GM23338 (cell line): ENCODE measurements around the gene SEC14L3. TPM values are rescaled to one million over a fixed set of nuclear protein-coding genes. Genes with fewer than 3 reads are reported as not detected.

Source experiments
- ATAC-seq: fragments of 200-7000 bp; cut with Tn5 transposase; 3 replicates; pipeline ENCODE4 v1.9.1; 2020
- DNase-seq: peaks from one replicate; pipeline ENCODE4 v3.0.0-alpha.2; 2015; ENCODE audit warnings: low spot score
- H2AFZ ChIP-seq: fragments of 200-600 bp; sonication (generic); 2 replicates; pipeline ENCODE4 v1.8.0; 2016; ENCODE audit warnings: antibody characterized with exemption, mild to moderate bottlenecking, moderate library complexity
- H3F3A ChIP-seq: fragments of 200-600 bp; sonication (generic); replicated peaks from 2 replicates; pipeline ENCODE4 v1.8.0; 2017; ENCODE audit warnings: antibody characterized with exemption, mixed run types, low read depth
- H3K27ac ChIP-seq: fragments of 200-600 bp; sonication (generic); 2 replicates; pipeline ENCODE4 v1.6.1; 2016; ENCODE audit warnings: low read depth
- H3K27me3 ChIP-seq: fragments of 200-600 bp; sonication (generic); 2 replicates; pipeline ENCODE4 v1.8.0; 2016; ENCODE audit warnings: mild to moderate bottlenecking, mixed run types, moderate library complexity; ENCODE audit not compliant: insufficient read depth
- H3K36me3 ChIP-seq: fragments of 200-600 bp; sonication (generic); 2 replicates; pipeline ENCODE4 v1.8.0; 2016; ENCODE audit warnings: mild to moderate bottlenecking; ENCODE audit not compliant: insufficient read depth
- H3K4me1 ChIP-seq: fragments of 200-600 bp; sonication (generic); 2 replicates; pipeline ENCODE4 v1.8.0; 2016; ENCODE audit warnings: mild to moderate bottlenecking, moderate library complexity; ENCODE audit not compliant: insufficient read depth
- H3K4me2 ChIP-seq: fragments of 200-600 bp; sonication (generic); 2 replicates; pipeline ENCODE4 v1.7.1; 2017; ENCODE audit warnings: mixed run types
- H3K4me3 ChIP-seq: fragments of 200-600 bp; sonication (generic); 2 replicates; pipeline ENCODE4 v1.6.1; 2016; ENCODE audit warnings: mixed run types
- H3K79me2 ChIP-seq: fragments of 200-600 bp; sonication (generic); replicated peaks from 2 replicates; pipeline ENCODE4 v1.8.0; 2017; ENCODE audit warnings: mild to moderate bottlenecking; ENCODE audit not compliant: insufficient read depth
- H3K9me2 ChIP-seq: fragments of 200-600 bp; sonication (generic); 2 replicates; pipeline ENCODE4 v1.8.0; 2017; ENCODE audit not compliant: insufficient read depth
- H4K20me1 ChIP-seq: fragments of 200-600 bp; sonication (generic); replicated peaks from 2 replicates; pipeline ENCODE4 v1.8.0; 2017; ENCODE audit warnings: mild to moderate bottlenecking; ENCODE audit not compliant: insufficient read depth
- H3K27ac Mint-ChIP-seq: 2 replicates; pipeline ENCODE4 v1.8.0; 2020; ENCODE audit warnings: inconsistent platforms, mild to moderate bottlenecking, moderate library complexity, mixed read lengths
- H3K27me3 Mint-ChIP-seq: 3 replicates; pipeline ENCODE4 v1.8.0; 2022; ENCODE audit warnings: low read depth, mild to moderate bottlenecking, moderate library complexity, mixed read lengths, inconsistent platforms; ENCODE audit not compliant: insufficient read depth, poor library complexity
- H3K36me3 Mint-ChIP-seq: 3 replicates; pipeline ENCODE4 v1.8.0; 2021; ENCODE audit warnings: low read depth, mild to moderate bottlenecking, inconsistent platforms, moderate library complexity, mixed read lengths
- H3K4me1 Mint-ChIP-seq: 3 replicates; pipeline ENCODE4 v1.8.0; 2020; ENCODE audit warnings: mild to moderate bottlenecking, inconsistent platforms, mixed read lengths
- H3K4me3 Mint-ChIP-seq: 3 replicates; pipeline ENCODE4 v1.8.0; 2021; ENCODE audit warnings: moderate library complexity, mild to moderate bottlenecking, inconsistent platforms, mixed read lengths
- H3K9me3 Mint-ChIP-seq: 3 replicates; pipeline ENCODE4 v1.8.0; 2020; ENCODE audit warnings: moderate library complexity, mild to moderate bottlenecking, inconsistent platforms, mixed read lengths
- CREB1 ChIP-seq: fragments of 250-450 bp; sonication (Bioruptor Pico); IDR thresholded peaks from 2 replicates; pipeline ENCODE4 v1.5.0; 2020; ENCODE audit warnings: low read depth, mild to moderate bottlenecking, moderate library complexity
- ETS1 ChIP-seq: IDR thresholded peaks from 2 replicates; pipeline ENCODE4 v1.6.1; 2016; ENCODE audit warnings: antibody characterized with exemption
- EZH2 ChIP-seq: fragments of 200-600 bp; sonication (generic); IDR thresholded peaks from one replicate; pipeline ENCODE4 v1.8.0; 2017; ENCODE audit warnings: antibody characterized with exemption, mild to moderate bottlenecking, low read depth; ENCODE audit not compliant: unreplicated experiment
- JUNB ChIP-seq: IDR thresholded peaks from one replicate; pipeline ENCODE4 v1.6.1; 2016; ENCODE audit warnings: antibody characterized with exemption; ENCODE audit not compliant: unreplicated experiment
- NANOG ChIP-seq: IDR thresholded peaks from 2 replicates; pipeline ENCODE4 v1.6.1; 2016; ENCODE audit warnings: antibody characterized with exemption, borderline replicate concordance
- REST ChIP-seq: IDR thresholded peaks from one replicate; pipeline ENCODE4 v1.6.1; 2018; ENCODE audit warnings: antibody characterized with exemption; ENCODE audit not compliant: unreplicated experiment
- STAT1 ChIP-seq: IDR thresholded peaks from one replicate; pipeline ENCODE4 v1.6.1; 2016; ENCODE audit warnings: antibody characterized with exemption; ENCODE audit not compliant: unreplicated experiment
- ZNF114 ChIP-seq: fragments of 250-450 bp; sonication (Bioruptor Pico); IDR thresholded peaks from 2 replicates; pipeline ENCODE4 v1.5.0; 2020; ENCODE audit warnings: mild to moderate bottlenecking, moderate library complexity
- ZNF331 ChIP-seq: fragments of 250-450 bp; sonication (Bioruptor Pico); IDR thresholded peaks from 2 replicates; pipeline ENCODE4 v1.5.0; 2020; ENCODE audit warnings: low read depth, mild to moderate bottlenecking, moderate library complexity
- polyA plus RNA-seq: library from polyadenylated mRNA; unstranded; fragments of >200 nt; fragmentation: Nextera tagmentation; extraction: Ambion mirVana; gene quantifications from 2 replicates; pipeline ENCODE4 v1.2.1, GENCODE V29; 2016
- total RNA-seq: library from RNA; depleted of rRNA; stranded (reverse); fragments of >200 nt; shearing (Covaris generic); gene quantifications from 2 replicates; pipeline ENCODE4 v1.2.3, GENCODE V29; 2014
- TF ChIP-seq, protein P1 (sequence below): fragments of 250-450 bp; sonication (Bioruptor Pico); IDR thresholded peaks from 2 replicates; pipeline ENCODE4 v1.5.0; 2020; ENCODE audit warnings: mild to moderate bottlenecking, moderate library complexity

Gene SEC14L3
- total and polyA plus RNA-seq, 2 experiments from 2014 or later, result not detected

DNA sequence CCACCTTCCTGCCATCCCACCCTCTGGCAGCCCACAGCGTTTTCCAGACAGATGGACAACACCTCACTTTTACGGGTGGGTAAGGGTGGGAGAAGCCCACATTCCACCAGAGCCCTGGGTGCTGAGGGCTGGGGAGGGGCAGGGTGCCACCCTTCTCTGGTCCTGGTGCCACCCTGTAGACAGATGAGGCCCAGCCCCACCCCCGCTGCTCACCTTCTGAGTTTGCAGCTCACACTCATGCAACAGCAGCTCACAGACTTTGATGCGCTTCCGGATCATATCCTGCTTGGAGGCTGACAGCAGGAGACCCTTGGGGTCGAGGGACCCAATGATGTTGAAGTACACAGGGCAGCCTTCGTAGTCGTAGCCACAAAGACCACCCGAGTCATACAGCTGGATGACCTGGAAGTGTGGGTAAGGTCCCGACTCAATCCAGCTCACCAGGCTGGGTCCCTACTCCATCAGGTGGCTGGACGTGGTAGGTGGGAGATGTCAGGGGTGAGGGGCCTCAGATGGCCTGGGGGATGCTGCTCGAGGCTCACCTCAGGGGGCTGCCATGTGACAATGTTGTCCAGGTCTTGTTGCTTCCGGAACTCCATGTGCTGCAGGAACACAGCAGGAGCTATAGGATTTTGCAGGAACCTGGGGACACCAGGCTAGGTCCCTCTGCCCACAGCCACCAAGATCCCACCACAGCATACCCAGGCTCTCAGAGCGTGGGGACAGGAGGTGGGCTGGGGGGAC, 23.4 kb upstream of the SEC14L3 start:
- no peak for TF ChIP-seq JUNB
- TF ChIP-seq ZNF331 (CRISPR knock-in tag), result no peak
- no peak for TF ChIP-seq STAT1
- no peak for TF ChIP-seq ZNF114
- no peak for TF ChIP-seq REST
- TF ChIP-seq, protein P1, sequence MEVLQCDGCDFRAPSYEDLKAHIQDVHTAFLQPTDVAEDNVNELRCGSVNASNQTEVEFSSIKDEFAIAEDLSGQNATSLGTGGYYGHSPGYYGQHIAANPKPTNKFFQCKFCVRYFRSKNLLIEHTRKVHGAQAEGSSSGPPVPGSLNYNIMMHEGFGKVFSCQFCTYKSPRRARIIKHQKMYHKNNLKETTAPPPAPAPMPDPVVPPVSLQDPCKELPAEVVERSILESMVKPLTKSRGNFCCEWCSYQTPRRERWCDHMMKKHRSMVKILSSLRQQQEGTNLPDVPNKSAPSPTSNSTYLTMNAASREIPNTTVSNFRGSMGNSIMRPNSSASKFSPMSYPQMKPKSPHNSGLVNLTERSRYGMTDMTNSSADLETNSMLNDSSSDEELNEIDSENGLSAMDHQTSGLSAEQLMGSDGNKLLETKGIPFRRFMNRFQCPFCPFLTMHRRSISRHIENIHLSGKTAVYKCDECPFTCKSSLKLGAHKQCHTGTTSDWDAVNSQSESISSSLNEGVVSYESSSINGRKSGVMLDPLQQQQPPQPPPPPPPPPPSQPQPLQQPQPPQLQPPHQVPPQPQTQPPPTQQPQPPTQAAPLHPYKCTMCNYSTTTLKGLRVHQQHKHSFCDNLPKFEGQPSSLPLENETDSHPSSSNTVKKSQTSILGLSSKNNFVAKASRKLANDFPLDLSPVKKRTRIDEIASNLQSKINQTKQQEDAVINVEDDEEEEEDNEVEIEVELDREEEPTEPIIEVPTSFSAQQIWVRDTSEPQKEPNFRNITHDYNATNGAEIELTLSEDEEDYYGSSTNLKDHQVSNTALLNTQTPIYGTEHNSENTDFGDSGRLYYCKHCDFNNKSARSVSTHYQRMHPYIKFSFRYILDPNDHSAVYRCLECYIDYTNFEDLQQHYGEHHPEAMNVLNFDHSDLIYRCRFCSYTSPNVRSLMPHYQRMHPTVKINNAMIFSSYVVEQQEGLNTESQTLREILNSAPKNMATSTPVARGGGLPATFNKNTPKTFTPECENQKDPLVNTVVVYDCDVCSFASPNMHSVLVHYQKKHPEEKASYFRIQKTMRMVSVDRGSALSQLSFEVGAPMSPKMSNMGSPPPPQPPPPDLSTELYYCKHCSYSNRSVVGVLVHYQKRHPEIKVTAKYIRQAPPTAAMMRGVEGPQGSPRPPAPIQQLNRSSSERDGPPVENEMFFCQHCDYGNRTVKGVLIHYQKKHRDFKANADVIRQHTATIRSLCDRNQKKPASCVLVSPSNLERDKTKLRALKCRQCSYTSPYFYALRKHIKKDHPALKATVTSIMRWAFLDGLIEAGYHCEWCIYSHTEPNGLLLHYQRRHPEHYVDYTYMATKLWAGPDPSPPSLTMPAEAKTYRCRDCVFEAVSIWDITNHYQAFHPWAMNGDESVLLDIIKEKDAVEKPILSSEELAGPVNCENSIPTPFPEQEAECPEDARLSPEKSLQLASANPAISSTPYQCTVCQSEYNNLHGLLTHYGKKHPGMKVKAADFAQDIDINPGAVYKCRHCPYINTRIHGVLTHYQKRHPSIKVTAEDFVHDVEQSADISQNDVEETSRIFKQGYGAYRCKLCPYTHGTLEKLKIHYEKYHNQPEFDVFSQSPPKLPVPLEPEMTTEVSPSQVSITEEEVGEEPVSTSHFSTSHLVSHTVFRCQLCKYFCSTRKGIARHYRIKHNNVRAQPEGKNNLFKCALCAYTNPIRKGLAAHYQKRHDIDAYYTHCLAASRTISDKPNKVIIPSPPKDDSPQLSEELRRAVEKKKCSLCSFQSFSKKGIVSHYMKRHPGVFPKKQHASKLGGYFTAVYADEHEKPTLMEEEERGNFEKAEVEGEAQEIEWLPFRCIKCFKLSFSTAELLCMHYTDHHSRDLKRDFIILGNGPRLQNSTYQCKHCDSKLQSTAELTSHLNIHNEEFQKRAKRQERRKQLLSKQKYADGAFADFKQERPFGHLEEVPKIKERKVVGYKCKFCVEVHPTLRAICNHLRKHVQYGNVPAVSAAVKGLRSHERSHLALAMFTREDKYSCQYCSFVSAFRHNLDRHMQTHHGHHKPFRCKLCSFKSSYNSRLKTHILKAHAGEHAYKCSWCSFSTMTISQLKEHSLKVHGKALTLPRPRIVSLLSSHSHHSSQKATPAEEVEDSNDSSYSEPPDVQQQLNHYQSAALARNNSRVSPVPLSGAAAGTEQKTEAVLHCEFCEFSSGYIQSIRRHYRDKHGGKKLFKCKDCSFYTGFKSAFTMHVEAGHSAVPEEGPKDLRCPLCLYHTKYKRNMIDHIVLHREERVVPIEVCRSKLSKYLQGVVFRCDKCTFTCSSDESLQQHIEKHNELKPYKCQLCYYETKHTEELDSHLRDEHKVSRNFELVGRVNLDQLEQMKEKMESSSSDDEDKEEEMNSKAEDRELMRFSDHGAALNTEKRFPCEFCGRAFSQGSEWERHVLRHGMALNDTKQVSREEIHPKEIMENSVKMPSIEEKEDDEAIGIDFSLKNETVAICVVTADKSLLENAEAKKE, result no peak
- no peak for TF ChIP-seq ETS1
- TF ChIP-seq EZH2, result no peak
- TF ChIP-seq CREB1 (CRISPR knock-in tag), result no peak
- TF ChIP-seq NANOG, result no peak
- Histone ChIP-seq H3K4me3 (no peak overlapping the region), H2AFZ (no peak overlapping the region), H3K79me2 (no peaks in the 10 kb centered on the region), H4K20me1 (no peaks in the 10 kb centered on the region), H3K27me3 (no peaks in the 10 kb centered on the region), H3K36me3 (no peaks in the 10 kb centered on the region), H3K27ac (no peak overlapping the region), H3F3A (no peaks in the 10 kb centered on the region), H3K4me1 (no peaks in the 10 kb centered on the region), H3K4me2 (no peak overlapping the region), H3K9me2 (no peaks in the 10 kb centered on the region)
- peaks cover 7% of the 10 kb centered on the region for H3K27me3 Mint-ChIP-seq
- no peak for ATAC-seq
- H3K36me3 Mint-ChIP-seq, result no peaks in the 10 kb centered on the region
- no peak for DNase-seq
- H3K9me3 Mint-ChIP-seq, result no peaks in the 10 kb centered on the region
- H3K4me3 Mint-ChIP-seq, result no peak overlapping the region
- no peak overlapping the region; the same call in 1 of the 2 replicates for H3K27ac Mint-ChIP-seq
- peaks cover 5% of the 10 kb centered on the region; the same call in 2 of the 3 replicates for H3K4me1 Mint-ChIP-seq
